ENCODE results near the gene DPCD. TPM values are rescaled to one million over a fixed set of nuclear protein-coding genes. Genes with fewer than 3 reads are reported as not detected.
A peak's percentile ranks its signal among the peaks of the same experiment; 100 is the strongest.

DPCD gene
- 1 to 10 TPM; 2.2 to 4.3 (median 3.5) TPM for total RNA-seq
- long read RNA-seq, partial matches to known transcripts = 1 of 2 reads
- long read RNA-seq, other reads (novel, unspliced or antisense) = 0 of 2 reads

GRCh38 chr10:101587725-101588653 lies at the start of gene DPCD, which contains the start of gene POLL:
Gene DPCD, plus strand, starts transcription at chr10:101588321. Its CDS starts 16 bp downstream, at chr10:101588337.
Gene POLL, minus strand, starts transcription at chr10:101588257. Its CDS starts 897 bp downstream, at chr10:101587360.
- peak; percentile 96 to 99 (median 98) for ATAC-seq
- H3K4me1 ChIP-seq = peaks cover 0 to 10% (median 0%) of the 10 kb centered on the region in 4 donors
- H3K27ac ChIP-seq = peak within 1 kb of the TSS; percentile 16 to 35 (median 28)
- H3K4me3 ChIP-seq = peak within 1 kb of the TSS; percentile 69 to 99 (median 82)
- TF ChIP-seq, protein P1, sequence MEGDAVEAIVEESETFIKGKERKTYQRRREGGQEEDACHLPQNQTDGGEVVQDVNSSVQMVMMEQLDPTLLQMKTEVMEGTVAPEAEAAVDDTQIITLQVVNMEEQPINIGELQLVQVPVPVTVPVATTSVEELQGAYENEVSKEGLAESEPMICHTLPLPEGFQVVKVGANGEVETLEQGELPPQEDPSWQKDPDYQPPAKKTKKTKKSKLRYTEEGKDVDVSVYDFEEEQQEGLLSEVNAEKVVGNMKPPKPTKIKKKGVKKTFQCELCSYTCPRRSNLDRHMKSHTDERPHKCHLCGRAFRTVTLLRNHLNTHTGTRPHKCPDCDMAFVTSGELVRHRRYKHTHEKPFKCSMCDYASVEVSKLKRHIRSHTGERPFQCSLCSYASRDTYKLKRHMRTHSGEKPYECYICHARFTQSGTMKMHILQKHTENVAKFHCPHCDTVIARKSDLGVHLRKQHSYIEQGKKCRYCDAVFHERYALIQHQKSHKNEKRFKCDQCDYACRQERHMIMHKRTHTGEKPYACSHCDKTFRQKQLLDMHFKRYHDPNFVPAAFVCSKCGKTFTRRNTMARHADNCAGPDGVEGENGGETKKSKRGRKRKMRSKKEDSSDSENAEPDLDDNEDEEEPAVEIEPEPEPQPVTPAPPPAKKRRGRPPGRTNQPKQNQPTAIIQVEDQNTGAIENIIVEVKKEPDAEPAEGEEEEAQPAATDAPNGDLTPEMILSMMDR (IDR thresholded peaks at IDR 0.05) = no peak
- TF ChIP-seq POLR2A (IDR thresholded peaks at IDR 0.05) = no peak
- intact Hi-C loops (cut with DNase I) = no loop called here
- peaks cover 0 to 9% (median 0%) of the 10 kb centered on the region in 4 donors for H3K36me3 ChIP-seq
- WGBS (ENCODE audit: insufficient coverage, low coverage, low lambda C conversion rate, missing lambda C conversion rate) = 0% methylated on average over 14 of the region's 50 CpGs
- peak; percentile 98 to 99 (median 98) for DNase-seq
- no peaks in the 10 kb centered on the region for H3K27me3 ChIP-seq
- H3K9me3 ChIP-seq = no peaks in the 10 kb centered on the region

DNA sequence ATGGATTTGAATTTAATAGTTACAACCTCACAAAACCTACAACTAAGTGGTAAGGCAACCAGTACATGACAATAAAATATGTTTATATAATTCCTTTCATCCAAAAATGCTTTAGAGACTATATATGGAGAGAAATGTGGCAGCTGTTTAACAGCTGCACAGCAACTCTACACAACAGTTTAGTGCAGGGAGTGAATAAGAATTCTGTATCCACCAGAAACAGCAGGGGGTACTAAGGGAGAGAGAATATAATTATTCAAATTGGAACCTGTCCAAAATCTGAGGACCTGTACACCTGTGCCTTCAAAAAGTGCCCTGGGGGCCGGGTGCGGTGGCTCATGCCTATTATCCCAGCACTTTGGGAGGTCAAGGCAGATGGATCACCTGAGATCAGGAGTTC lies 49.7 kb upstream of the DPCD start:
- DNase-seq (no peak), ATAC-seq (no peak)
- 100% methylated on average over 2 of the region's 2 CpGs for WGBS (ENCODE audit: insufficient coverage, low coverage, low lambda C conversion rate, missing lambda C conversion rate)
- Histone ChIP-seq H3K27ac (no peak overlapping the region), H3K27me3 (no peaks in the 10 kb centered on the region), H3K9me3 (no peaks in the 10 kb centered on the region), H3K4me3 (no peak overlapping the region), H3K36me3 (peaks cover 0 to 5% (median 0%) of the 10 kb centered on the region in 4 donors), H3K4me1 (no peaks in the 10 kb centered on the region)
- intact Hi-C loops (cut with DNase I) = no loop called here
- TF ChIP-seq, protein P1 (IDR thresholded peaks at IDR 0.05) = no peak
- TF ChIP-seq POLR2A (IDR thresholded peaks at IDR 0.05) = no peak

DNA sequence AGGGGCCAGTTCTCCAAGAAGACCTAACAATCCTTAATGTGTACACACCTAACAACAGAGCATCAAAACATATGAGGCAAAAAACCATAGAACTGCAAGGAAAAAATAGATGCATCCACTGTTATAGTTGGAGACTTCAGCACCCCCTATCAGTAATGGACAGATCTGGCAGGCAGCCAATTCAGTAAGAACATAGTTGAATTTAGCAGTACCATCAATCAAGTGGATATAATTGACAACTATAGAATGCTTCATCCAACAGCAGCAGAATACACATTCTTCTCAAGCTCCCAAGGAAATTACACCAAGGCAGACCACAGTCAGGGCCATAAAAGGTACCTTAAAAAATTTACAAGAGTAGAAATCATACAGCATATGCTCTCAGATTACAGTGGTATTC lies 42.2 kb upstream of the DPCD start:
- intact Hi-C loops (cut with DNase I) = no loop called here
- Histone ChIP-seq H3K9me3 (no peaks in the 10 kb centered on the region), H3K36me3 (no peaks in the 10 kb centered on the region), H3K27ac (no peak overlapping the region), H3K27me3 (no peaks in the 10 kb centered on the region), H3K4me3 (no peak overlapping the region), H3K4me1 (no peaks in the 10 kb centered on the region)
- DNase-seq (no peak), ATAC-seq (no peak)
- TF ChIP-seq, protein P1 (IDR thresholded peaks at IDR 0.05) = no peak
- no peak for TF ChIP-seq POLR2A (IDR thresholded peaks at IDR 0.05)

DNA sequence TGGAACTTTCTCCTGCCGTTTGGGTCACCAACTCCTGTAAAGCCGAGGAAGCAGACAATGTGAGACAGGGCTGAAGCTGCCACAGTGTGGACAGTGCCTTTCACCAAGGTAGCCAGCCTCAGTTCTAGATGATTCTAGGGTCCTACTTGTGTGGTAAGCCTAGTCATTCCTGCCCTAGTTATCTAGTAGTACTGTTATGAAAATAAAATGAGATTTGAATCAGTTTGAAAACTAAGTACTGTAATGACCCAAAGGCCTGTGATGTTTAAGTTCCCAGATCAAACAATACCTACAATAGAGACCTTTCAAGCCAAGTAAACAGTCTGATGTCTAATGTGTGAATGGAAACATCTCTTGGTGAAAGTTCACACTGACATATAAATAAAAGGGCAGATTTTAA lies 37.2 kb upstream of the DPCD start:
- no peaks in the 10 kb centered on the region for H3K4me1 ChIP-seq
- DNase-seq = no peak
- H3K4me3 ChIP-seq = no peak overlapping the region
- TF ChIP-seq POLR2A (IDR thresholded peaks at IDR 0.05) = no peak
- TF ChIP-seq, protein P1 (IDR thresholded peaks at IDR 0.05) = no peak
- H3K27ac ChIP-seq = no peak overlapping the region
- 100% methylated on average over 2 of the region's 2 CpGs for WGBS (ENCODE audit: insufficient coverage, low coverage, low lambda C conversion rate, missing lambda C conversion rate)
- H3K9me3 ChIP-seq = no peaks in the 10 kb centered on the region
- intact Hi-C loops (cut with DNase I) = no loop called here
- no peaks in the 10 kb centered on the region for H3K27me3 ChIP-seq
- ATAC-seq = no peak
- peaks cover 0 to 5% (median 0%) of the 10 kb centered on the region in 4 donors for H3K36me3 ChIP-seq

Data from right lobe of liver (tissue), 6 donors.